Cerebellar cortex (tissue), 1 donor: ENCODE measurements around the gene CPNE5.

ENCODE experiments used
- DNase-seq: peaks from one replicate; pipeline ENCODE4 v3.0.0-alpha.2; 2015; ENCODE audit warnings: low spot score

The CPNE5 gene

GRCh38 chr6:36765594-36766398 lies 73.4 kb downstream of the CPNE5 start:
- DNase-seq, result peak; percentile 96

- no peak for DNase-seq
Measured at GRCh38 chr6:36765190-36765589, 74.1 kb downstream of the CPNE5 start.

GRCh38 chr6:36762123-36762522 lies 77.1 kb downstream of the CPNE5 start:
- DNase-seq, result no peak

- no peak for DNase-seq
Measured at GRCh38 chr6:36760685-36761435, 78.4 kb downstream of the CPNE5 start.

- peak; percentile 80 for DNase-seq
Measured at GRCh38 chr6:36759148-36759759, 80.0 kb downstream of the CPNE5 start.

- DNase-seq, result no peak
Measured at GRCh38 chr6:36758516-36759147, 80.6 kb downstream of the CPNE5 start.

GRCh38 chr6:36757943-36758508 lies 81.2 kb downstream of the CPNE5 start:
- no peak for DNase-seq

- no peak for DNase-seq
Measured at GRCh38 chr6:36757206-36757605, 82.0 kb downstream of the CPNE5 start.

- DNase-seq, result no peak
Measured at GRCh38 chr6:36756786-36757185, 82.5 kb downstream of the CPNE5 start.

- DNase-seq, result no peak
Measured at GRCh38 chr6:36755435-36756348, 83.6 kb downstream of the CPNE5 start.

GRCh38 chr6:36754582-36755434 lies 84.4 kb downstream of the CPNE5 start:
- no peak for DNase-seq

- no peak for DNase-seq
Measured at GRCh38 chr6:36753671-36754405, 85.4 kb downstream of the CPNE5 start.

GRCh38 chr6:36752886-36753506 lies 86.2 kb downstream of the CPNE5 start:
- no peak for DNase-seq

- no peak for DNase-seq
Measured at GRCh38 chr6:36752187-36752885, 86.9 kb downstream of the CPNE5 start.

- no peak for DNase-seq
Measured at GRCh38 chr6:36751833-36752186, 87.4 kb downstream of the CPNE5 start.

GRCh38 chr6:36751091-36751490 lies 88.2 kb downstream of the CPNE5 start:
- DNase-seq, result no peak

GRCh38 chr6:36749829-36750489 lies 89.3 kb downstream of the CPNE5 start:
- no peak for DNase-seq

- no peak for DNase-seq
Measured at GRCh38 chr6:36746251-36746650, 93.0 kb downstream of the CPNE5 start.
